ENCODE data around the gene TFAP2E. TPM values are rescaled to one million over a fixed set of nuclear protein-coding genes. Genes with fewer than 3 reads are reported as not detected.
A peak's percentile ranks its signal among the peaks of the same experiment; 100 is the strongest.

The TFAP2E gene
- total RNA-seq, 1 donor from 2014 or later: 10.2 TPM

GRCh38 chr1:35564884-35565741 is 8.0 kb upstream of the TFAP2E start:
- intact Hi-C loops (cut with DNase I): loop anchor here (1.0 kb wide), 1 partner anchor 114 kb away; no protein-coding TSS in a partner anchor
- DNase-seq (ENCODE audit: low spot score in 2 of 2): no peak
- no peak overlapping the region for H3K27ac ChIP-seq
- H3K4me1 ChIP-seq: peaks cover 2 to 16% of the 10 kb centered on the region in 2 donors
- no peaks in the 10 kb centered on the region for H3K27me3 ChIP-seq
- no peak overlapping the region for H3K4me3 ChIP-seq
- TF ChIP-seq CTCF (IDR thresholded peaks at IDR 0.05): peak in 1 of 3 experiments; percentile 15
- H3K36me3 ChIP-seq: peaks cover 10 to 38% of the 10 kb centered on the region in 2 donors
- no peaks in the 10 kb centered on the region for H3K9me3 ChIP-seq

- intact Hi-C loops (cut with DNase I): no loop called here
- no peak overlapping the region for H3K27ac ChIP-seq
- TF ChIP-seq CTCF (IDR thresholded peaks at IDR 0.05): no peak
- no peak for DNase-seq (ENCODE audit: low spot score in 2 of 2)
- no peaks in the 10 kb centered on the region for H3K9me3 ChIP-seq
- no peaks in the 10 kb centered on the region for H3K27me3 ChIP-seq
- H3K4me3 ChIP-seq: no peak overlapping the region
- H3K4me1 ChIP-seq: peaks cover 0 to 10% of the 10 kb centered on the region in 2 donors
- peaks cover 10 to 38% of the 10 kb centered on the region in 2 donors for H3K36me3 ChIP-seq
Measured at GRCh38 chr1:35565742-35566133, 7.4 kb upstream of the TFAP2E start.

- intact Hi-C loops (cut with DNase I): loop anchor here (2.0 kb wide), 2 partner anchors 159 to 207 kb away; no protein-coding TSS in a partner anchor
Measured at GRCh38 chr1:35567947-35568558, 5.1 kb upstream of the TFAP2E start.

GRCh38 chr1:35568975-35569395 is 4.1 kb upstream of the TFAP2E start:
- peaks cover 0 to 18% of the 10 kb centered on the region in 2 donors for H3K36me3 ChIP-seq
- peaks cover 0 to 10% of the 10 kb centered on the region in 2 donors for H3K4me1 ChIP-seq
- intact Hi-C loops (cut with DNase I): loop anchor here (2.0 kb wide), 2 partner anchors 158 to 206 kb away; no protein-coding TSS in a partner anchor
- H3K27me3 ChIP-seq: peaks cover 10% of the 10 kb centered on the region
- DNase-seq (ENCODE audit: low spot score in 2 of 2): no peak
- no peak overlapping the region for H3K27ac ChIP-seq
- no peaks in the 10 kb centered on the region for H3K9me3 ChIP-seq
- TF ChIP-seq CTCF (IDR thresholded peaks at IDR 0.05): peak; percentile 62 to 75 (median 74)
- no peak overlapping the region for H3K4me3 ChIP-seq

More at GRCh38 chr1:35567947-35568558, 5.1 kb upstream of the TFAP2E start:
- peaks cover 9 to 27% of the 10 kb centered on the region in 2 donors for H3K36me3 ChIP-seq
- H3K27ac ChIP-seq: no peak overlapping the region
- peaks cover 0 to 6% of the 10 kb centered on the region in 2 donors for H3K4me1 ChIP-seq
- peaks cover 6% of the 10 kb centered on the region for H3K27me3 ChIP-seq
- no peak overlapping the region for H3K4me3 ChIP-seq
- no peak for TF ChIP-seq CTCF (IDR thresholded peaks at IDR 0.05)
- no peak for DNase-seq (ENCODE audit: low spot score in 2 of 2)
- no peaks in the 10 kb centered on the region for H3K9me3 ChIP-seq

- DNase-seq (ENCODE audit: low spot score in 2 of 2): no peak
- no peak overlapping the region for H3K27ac ChIP-seq
- H3K4me1 ChIP-seq: peaks cover 0 to 10% of the 10 kb centered on the region in 2 donors
- peaks cover 0 to 15% of the 10 kb centered on the region in 2 donors for H3K36me3 ChIP-seq
- no peaks in the 10 kb centered on the region for H3K9me3 ChIP-seq
- H3K27me3 ChIP-seq: peaks cover 10% of the 10 kb centered on the region
- no peak for TF ChIP-seq CTCF (IDR thresholded peaks at IDR 0.05)
- intact Hi-C loops (cut with DNase I): loop anchor here (2.0 kb wide), 2 partner anchors 157 to 205 kb away; no protein-coding TSS in a partner anchor
- H3K4me3 ChIP-seq: no peak overlapping the region
Measured at GRCh38 chr1:35569936-35570335, 3.2 kb upstream of the TFAP2E start.

Data from ascending aorta (tissue), 2 donors.